Tibial nerve (tissue), 4 donors: Measurements from ENCODE around the gene RPL5. TPM values are rescaled to one million over a fixed set of nuclear protein-coding genes. Genes with fewer than 3 reads are reported as not detected.

ENCODE experiments used
- DNase-seq, 2 donors: peaks; one replicate each; pipeline ENCODE4 v3.0.0-alpha.2; 2019; ENCODE audit warnings: low spot score in 2 of 2
- H3K27ac ChIP-seq, 4 donors: fragments of 200-600 bp; sonication (generic) in 3 of 4; one replicate each; pipeline ENCODE4 v1.5.1; 2017 to 2019; ENCODE audit warnings: mild to moderate bottlenecking in 1 of 4
- H3K27me3 ChIP-seq, 2 donors: fragments of 200-600 bp; sonication (generic) in 1 of 2; one replicate each; pipeline versions ENCODE4 v1.5.1 to v1.6.0; 2017 to 2019
- H3K36me3 ChIP-seq, 3 donors: fragments of 200-600 bp; sonication (generic); one replicate each; pipeline ENCODE4 v1.5.1; 2018 to 2019
- H3K4me1 ChIP-seq, 4 donors: fragments of 200-600 bp; sonication (generic) in 3 of 4; one replicate each; pipeline ENCODE4 v1.5.1; 2017 to 2019
- H3K4me3 ChIP-seq, 4 donors: fragments of 200-600 bp; sonication (generic) in 3 of 4; one replicate each; pipeline ENCODE4 v1.5.1; 2017 to 2019; ENCODE audit warnings: mild to moderate bottlenecking in 1 of 4, moderate library complexity in 1 of 4
- H3K9me3 ChIP-seq, 4 donors: fragments of 200-600 bp; sonication (generic) in 3 of 4; one replicate each; pipeline ENCODE4 v1.5.1; 2017 to 2019
- EP300 ChIP-seq, 2 donors: sonication (generic); formaldehyde crosslinking; IDR thresholded peaks; one replicate each; pipeline ENCODE4 v1.6.1; 2017; ENCODE audit warnings: antibody characterized with exemption in 2 of 2, mild to moderate bottlenecking in 1 of 2
- POLR2A ChIP-seq, 2 donors: fragments of 450-650 bp; IDR thresholded peaks; one replicate each; pipeline ENCODE4 v1.6.1; 2017; ENCODE audit warnings: antibody characterized with exemption in 2 of 2, mild to moderate bottlenecking in 2 of 2, moderate library complexity in 2 of 2
- whole genome bisulfite sequencing, 2 donors: methylation state at CpG; one replicate each; pipeline ENCODE4 v1.1.5; 2018; 5-methylcytosine and 5-hydroxymethylcytosine counted together
- total RNA-seq, 4 donors: library from RNA; depleted of rRNA; stranded (reverse); fragments of >200 nt; gene quantifications; one replicate each; pipeline ENCODE4 v1.1.0, GENCODE V29; 2016
- TF ChIP-seq, protein P1 (sequence below), 5 experiments: fragments of 200-600 bp in 3 of 5; fragments of 450-650 bp in 2 of 5; sonication (generic) in 3 of 5; IDR thresholded peaks; one replicate each; pipeline ENCODE4 v1.5.1; 2016 to 2019; ENCODE audit warnings: antibody characterized with exemption in 5 of 5, mild to moderate bottlenecking in 3 of 5, moderate library complexity in 2 of 5

Gene RPL5
- total RNA-seq, 4 donors from 2014 or later = 1,387 to 1,574 (median 1,436) TPM

DNA sequence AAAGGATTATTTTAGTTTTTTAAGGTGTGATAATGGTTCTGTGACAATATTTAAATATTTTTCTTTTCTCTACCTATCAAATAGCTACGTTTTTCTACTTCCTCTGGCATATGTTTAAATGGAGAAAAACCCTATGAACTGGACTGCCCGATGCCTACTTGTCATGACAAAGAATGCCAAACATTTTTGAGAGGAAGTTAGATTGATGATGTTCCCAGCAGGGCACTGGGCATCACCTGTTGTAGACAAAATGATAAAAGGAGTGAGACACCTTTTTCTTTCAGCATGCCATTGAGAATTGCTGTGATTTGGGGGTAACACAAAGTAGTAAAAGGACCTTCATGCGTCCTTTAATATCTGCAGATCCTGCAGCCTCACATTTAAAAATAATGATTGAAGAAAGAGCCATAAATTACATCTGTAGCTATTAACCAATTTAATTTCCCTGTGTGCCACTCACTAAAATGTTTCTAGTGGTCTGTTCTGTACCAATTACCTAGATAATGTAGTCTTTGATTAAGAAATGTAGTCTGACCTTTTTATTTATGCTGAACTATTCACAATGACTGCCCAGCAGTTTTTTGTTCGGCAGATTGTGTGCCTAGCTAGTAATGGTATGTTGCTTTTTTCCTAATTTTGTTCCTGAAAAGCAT is 47.6 kb downstream of the RPL5 start:
- Histone ChIP-seq H3K27me3 (no peaks in the 10 kb centered on the region), H3K9me3 (no peaks in the 10 kb centered on the region), H3K4me1 (peaks cover 0 to 25% (median 5%) of the 10 kb centered on the region in 4 donors), H3K27ac (no peak overlapping the region), H3K36me3 (no peaks in the 10 kb centered on the region), H3K4me3 (no peak overlapping the region)
- DNase-seq = no peak
- WGBS, 2 donors = 65 to 69% methylated on average over 4 of the region's 4 CpGs
- TF ChIP-seq, protein P1, sequence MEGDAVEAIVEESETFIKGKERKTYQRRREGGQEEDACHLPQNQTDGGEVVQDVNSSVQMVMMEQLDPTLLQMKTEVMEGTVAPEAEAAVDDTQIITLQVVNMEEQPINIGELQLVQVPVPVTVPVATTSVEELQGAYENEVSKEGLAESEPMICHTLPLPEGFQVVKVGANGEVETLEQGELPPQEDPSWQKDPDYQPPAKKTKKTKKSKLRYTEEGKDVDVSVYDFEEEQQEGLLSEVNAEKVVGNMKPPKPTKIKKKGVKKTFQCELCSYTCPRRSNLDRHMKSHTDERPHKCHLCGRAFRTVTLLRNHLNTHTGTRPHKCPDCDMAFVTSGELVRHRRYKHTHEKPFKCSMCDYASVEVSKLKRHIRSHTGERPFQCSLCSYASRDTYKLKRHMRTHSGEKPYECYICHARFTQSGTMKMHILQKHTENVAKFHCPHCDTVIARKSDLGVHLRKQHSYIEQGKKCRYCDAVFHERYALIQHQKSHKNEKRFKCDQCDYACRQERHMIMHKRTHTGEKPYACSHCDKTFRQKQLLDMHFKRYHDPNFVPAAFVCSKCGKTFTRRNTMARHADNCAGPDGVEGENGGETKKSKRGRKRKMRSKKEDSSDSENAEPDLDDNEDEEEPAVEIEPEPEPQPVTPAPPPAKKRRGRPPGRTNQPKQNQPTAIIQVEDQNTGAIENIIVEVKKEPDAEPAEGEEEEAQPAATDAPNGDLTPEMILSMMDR (IDR thresholded peaks at IDR 0.05) = no peak
- TF ChIP-seq EP300 (IDR thresholded peaks at IDR 0.05) = no peak
- no peak for TF ChIP-seq POLR2A (IDR thresholded peaks at IDR 0.05)

DNA sequence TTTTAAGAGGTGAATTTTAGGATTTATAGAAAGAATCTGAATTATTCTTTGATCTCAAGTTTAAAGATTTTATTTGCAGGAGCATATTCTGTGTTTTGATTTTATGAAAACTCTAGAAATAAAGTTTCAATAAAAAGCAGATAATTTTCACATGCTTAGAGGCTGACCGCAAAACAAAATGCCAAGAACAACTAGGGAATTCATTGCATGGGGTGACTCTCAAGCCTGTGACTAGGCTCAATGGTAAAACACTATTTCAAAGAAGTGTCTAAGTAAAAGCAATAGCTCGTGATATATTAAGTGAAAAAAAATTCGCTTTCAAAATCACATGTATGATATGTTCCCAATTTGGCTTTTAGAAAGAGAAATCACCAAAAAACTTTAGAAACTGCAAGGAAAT is 49.6 kb downstream of the RPL5 start:
- Histone ChIP-seq H3K9me3 (no peaks in the 10 kb centered on the region), H3K4me3 (no peak overlapping the region), H3K36me3 (no peaks in the 10 kb centered on the region), H3K27me3 (no peaks in the 10 kb centered on the region), H3K4me1 (peaks cover 0 to 23% (median 5%) of the 10 kb centered on the region in 4 donors), H3K27ac (no peak overlapping the region)
- 55 to 58% methylated on average over 3 of the region's 3 CpGs for WGBS, 2 donors
- DNase-seq = no peak
- TF ChIP-seq POLR2A (IDR thresholded peaks at IDR 0.05) = no peak
- TF ChIP-seq EP300 (IDR thresholded peaks at IDR 0.05) = no peak
- TF ChIP-seq, protein P1 (IDR thresholded peaks at IDR 0.05) = no peak

DNA sequence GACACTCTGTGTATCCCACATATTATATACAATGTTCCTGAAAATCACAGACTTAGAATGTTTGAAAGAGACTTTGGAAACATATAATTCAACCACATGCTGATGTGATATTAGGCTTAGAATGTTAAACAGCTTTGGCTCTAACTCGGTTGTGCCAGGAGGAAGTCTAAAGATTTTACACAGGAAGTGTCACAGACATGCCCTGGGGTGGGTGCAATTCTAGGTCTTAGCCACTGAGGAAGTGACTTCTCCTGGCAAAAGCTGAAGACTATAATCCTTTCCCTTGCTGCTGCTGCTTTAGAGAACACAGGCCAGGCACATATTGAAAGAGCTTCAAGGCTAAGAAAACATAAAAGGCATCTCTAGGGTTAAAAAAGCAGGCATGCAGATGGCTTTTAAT is 51.0 kb downstream of the RPL5 start:
- Histone ChIP-seq H3K4me3 (no peak overlapping the region), H3K27me3 (no peaks in the 10 kb centered on the region), H3K9me3 (no peaks in the 10 kb centered on the region), H3K27ac (no peak overlapping the region), H3K36me3 (no peaks in the 10 kb centered on the region), H3K4me1 (peaks cover 0 to 10% (median 4%) of the 10 kb centered on the region in 4 donors)
- WGBS, 2 donors = 21 to 29% methylated on average over 1 of the region's 1 CpG
- DNase-seq = no peak
- TF ChIP-seq POLR2A (IDR thresholded peaks at IDR 0.05) = no peak
- TF ChIP-seq EP300 (IDR thresholded peaks at IDR 0.05) = no peak
- TF ChIP-seq, protein P1 (IDR thresholded peaks at IDR 0.05) = no peak

DNA sequence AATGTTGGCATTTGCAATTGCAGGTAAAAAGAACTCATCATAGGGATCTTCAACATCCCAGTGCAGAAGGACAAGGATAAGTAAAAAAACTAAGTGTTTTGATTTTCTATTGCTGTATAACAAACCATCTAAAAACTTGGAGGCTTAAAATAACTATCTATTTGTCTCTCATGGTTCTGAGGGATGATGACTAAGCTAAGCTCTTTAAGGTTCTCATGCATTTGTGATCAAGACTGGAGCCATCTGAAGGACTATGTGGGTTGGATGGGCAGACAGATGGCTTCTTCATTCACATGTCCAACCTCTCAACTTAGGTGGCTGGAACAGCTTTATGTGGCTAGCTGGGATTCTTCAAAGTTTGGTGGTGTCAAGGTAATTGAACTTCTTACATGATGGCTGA is 51.5 kb downstream of the RPL5 start:
- Histone ChIP-seq H3K27ac (no peak overlapping the region), H3K27me3 (no peaks in the 10 kb centered on the region), H3K9me3 (no peaks in the 10 kb centered on the region), H3K4me1 (peaks cover 0 to 10% (median 3%) of the 10 kb centered on the region in 4 donors), H3K36me3 (no peaks in the 10 kb centered on the region), H3K4me3 (no peak overlapping the region)
- TF ChIP-seq EP300 (IDR thresholded peaks at IDR 0.05) = no peak
- no peak for TF ChIP-seq POLR2A (IDR thresholded peaks at IDR 0.05)
- TF ChIP-seq, protein P1 (IDR thresholded peaks at IDR 0.05) = no peak
- DNase-seq = no peak

DNA sequence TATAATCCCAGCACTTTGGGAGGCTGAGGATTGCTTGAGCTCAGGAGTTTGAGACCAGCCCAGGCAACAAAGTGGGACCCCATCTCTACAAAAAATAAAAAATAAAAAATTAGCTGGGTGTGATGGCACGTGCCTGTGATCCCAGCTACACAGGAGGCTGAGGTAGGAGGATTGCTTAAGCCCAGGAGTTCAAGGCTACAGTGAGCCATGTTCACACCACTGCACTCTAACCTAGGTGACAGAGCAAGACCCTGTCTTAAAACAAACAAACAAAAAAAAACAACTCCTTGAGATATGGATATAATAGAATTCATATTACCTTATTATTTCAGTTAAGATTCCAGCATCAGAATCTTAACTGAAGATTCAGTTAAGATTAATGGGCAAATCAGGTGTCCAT is 52.4 kb downstream of the RPL5 start:
- Histone ChIP-seq H3K27me3 (no peaks in the 10 kb centered on the region), H3K27ac (no peak overlapping the region), H3K4me1 (peaks cover 0 to 10% (median 3%) of the 10 kb centered on the region in 4 donors), H3K9me3 (peaks cover 0 to 3% (median 0%) of the 10 kb centered on the region in 4 donors), H3K36me3 (no peaks in the 10 kb centered on the region), H3K4me3 (no peak overlapping the region)
- no peak for TF ChIP-seq EP300 (IDR thresholded peaks at IDR 0.05)
- TF ChIP-seq, protein P1 (IDR thresholded peaks at IDR 0.05) = no peak
- TF ChIP-seq POLR2A (IDR thresholded peaks at IDR 0.05) = no peak
- WGBS, 2 donors = 82 to 87% methylated on average over 1 of the region's 1 CpG
- DNase-seq = no peak
